K562 (cell line): ENCODE data around the gene STAMBPL1. TPM values are rescaled to one million over a fixed set of nuclear protein-coding genes. Genes with fewer than 3 reads are reported as not detected.

ENCODE experiments used
- ATAC-seq: fragments of 200-7000 bp; cut with Tn5 transposase; 3 replicates; pipeline ENCODE4 v1.9.1; 2020; ENCODE audit warnings: moderate library complexity
- BruUV-seq: library from RNA; stranded (reverse); fragments of 400-500 nt; replicated peaks from 2 replicates; lab custom pipeline; 2021; lab: Mats Ljungman, UMichigan
- CTCF ChIA-PET: fragments of 300-600 bp; formaldehyde crosslinking; extraction: SDS; loops from one replicate; lab custom pipeline; 2021; ENCODE audit warnings: low intra/inter-chr PET ratio; lab: Yijun Ruan, JAX
- POLR2A ChIA-PET: fragments of 300-600, 350-650 bp; sonication (Branson Sonifier 250); formaldehyde crosslinking; extraction: SDS; loops from one replicate; lab custom pipeline; 2021; ENCODE audit warnings: antibody characterized with exemption, inconsistent platforms; lab: Yijun Ruan, JAX
- DNase-seq, 4 experiments: peaks; one replicate each; pipeline versions ENCODE4 v3.0.0 to v3.0.0-alpha.2; 2011 to 2018; ENCODE audit warnings: low spot score in 3 of 4, mixed read lengths in 3 of 4; ENCODE audit errors: extremely low read depth in 1 of 4
- FAIRE-seq: peaks from 2 replicates; lab custom pipeline; 2011; peaks lifted over from hg19 to GRCh38; lab: Jason Lieb, UNC
- H2AFZ ChIP-seq: 2 replicates; pipeline ENCODE4 v1.6.0; 2011; ENCODE audit warnings: low read depth, low read length, control low read depth, inconsistent platforms
- H3K27ac ChIP-seq: fragments of 200-600 bp; 3 replicates; pipeline ENCODE4 v1.8.0; 2011; ENCODE audit warnings: low read depth, mild to moderate bottlenecking, control low read depth, inconsistent platforms, low read length, moderate library complexity, mixed read lengths; ENCODE audit errors: extremely low read depth
- H3K27me3 ChIP-seq, 2 experiments: fragments of 300-600 bp in 1 of 2; 2 replicates in 1 of 2; 3 replicates in 1 of 2; pipeline versions ENCODE4 v1.6.0 to v1.8.0; 2011; ENCODE audit warnings: inconsistent platforms in 2 of 2, low read length in 2 of 2, mild to moderate bottlenecking in 1 of 2, mixed read lengths in 1 of 2, moderate library complexity in 1 of 2; ENCODE audit not compliant: control insufficient read depth in 2 of 2, insufficient read depth in 2 of 2
- H3K36me3 ChIP-seq: fragments of 300-600 bp; 3 replicates; pipeline ENCODE4 v1.8.0; 2011; ENCODE audit warnings: mild to moderate bottlenecking, low read length, inconsistent platforms; ENCODE audit not compliant: control insufficient read depth, insufficient read depth
- H3K4me1 ChIP-seq, 2 experiments: fragments of 200-600 bp in 1 of 2; replicated peaks in 1 of 2; 2 replicates in 1 of 2; 3 replicates in 1 of 2; pipeline versions ENCODE4 v1.5.1 to v1.8.0; 2011; ENCODE audit warnings: inconsistent platforms in 2 of 2, low read length in 2 of 2, mild to moderate bottlenecking in 1 of 2, mixed read lengths in 1 of 2, moderate library complexity in 1 of 2; ENCODE audit not compliant: control insufficient read depth in 2 of 2, insufficient read depth in 2 of 2
- H3K4me2 ChIP-seq: 2 replicates; pipeline ENCODE4 v1.6.1; 2011; ENCODE audit warnings: low read length, control low read depth, inconsistent platforms, mixed read lengths; ENCODE audit not compliant: insufficient read depth
- H3K4me3 ChIP-seq: fragments of 200-600 bp; sonication (generic), shearing (Covaris generic); 2 replicates; pipeline ENCODE4 v1.5.1; 2016; ENCODE audit warnings: control low read depth, inconsistent platforms
- H3K79me2 ChIP-seq: fragments of 200-600 bp; 3 replicates; pipeline ENCODE4 v1.8.0; 2011; ENCODE audit warnings: low read length, inconsistent platforms; ENCODE audit not compliant: control insufficient read depth, insufficient read depth
- H3K9ac ChIP-seq, 2 experiments: 2 replicates each; pipeline versions ENCODE4 v1.6.0 to v1.6.1; 2011; ENCODE audit warnings: low read depth in 2 of 2, low read length in 2 of 2, control low read depth in 1 of 2, inconsistent platforms in 1 of 2, mild to moderate bottlenecking in 1 of 2, mixed read lengths in 1 of 2; ENCODE audit not compliant: insufficient read depth in 1 of 2
- H3K9me1 ChIP-seq: one replicate; pipeline ENCODE4 v1.6.0; 2011; ENCODE audit warnings: inconsistent platforms, mild to moderate bottlenecking, low read length, moderate library complexity; ENCODE audit not compliant: control insufficient read depth, insufficient read depth
- H3K9me3 ChIP-seq: replicated peaks from 2 replicates; pipeline ENCODE4 v1.5.1; 2011; ENCODE audit warnings: low read depth, low read length, inconsistent platforms; ENCODE audit not compliant: control insufficient read depth, insufficient read depth
- H4K20me1 ChIP-seq: replicated peaks from 2 replicates; pipeline ENCODE4 v1.6.1; 2011; ENCODE audit warnings: low read length, inconsistent platforms, mixed read lengths; ENCODE audit not compliant: control insufficient read depth, insufficient read depth
- E2F3 ChIP-seq: fragments of 250-450 bp; sonication (Bioruptor Pico); IDR thresholded peaks from 2 replicates; pipeline ENCODE4 v1.4.0; 2020; ENCODE audit warnings: mild to moderate bottlenecking
- JUN ChIP-seq, 2 experiments: sonication (generic) in 1 of 2; formaldehyde crosslinking in 1 of 2; IDR thresholded peaks; 2 replicates each; pipeline versions ENCODE4 v1.6.1 to v1.8.0; 2012 to 2022; ENCODE audit warnings: borderline replicate concordance in 2 of 2, mild to moderate bottlenecking in 2 of 2, improper control_type of control experiment in 1 of 2, low read depth in 1 of 2, low read length in 1 of 2, missing genetic modification reagents in 1 of 2
- NFXL1 ChIP-seq: fragments of 450-650 bp; formaldehyde crosslinking; IDR thresholded peaks from 2 replicates; pipeline ENCODE4 v1.4.0; 2021; ENCODE audit warnings: mild to moderate bottlenecking
- RBM34 ChIP-seq: fragments of 200-400 bp; formaldehyde crosslinking; IDR thresholded peaks from 2 replicates; pipeline ENCODE4 v1.6.1; 2018; ENCODE audit warnings: low read length, borderline replicate concordance; ENCODE audit not compliant: insufficient read depth
- YY1 ChIP-seq, 3 experiments: IDR thresholded peaks; 2 replicates each; pipeline ENCODE4 v1.6.1; 2011; ENCODE audit warnings: low read length in 2 of 3, mild to moderate bottlenecking in 2 of 3, moderate library complexity in 2 of 3, borderline replicate concordance in 1 of 3, control low read depth in 1 of 3, low read depth in 1 of 3; ENCODE audit not compliant: insufficient read depth in 3 of 3, insufficient replicate concordance in 2 of 3, control insufficient read depth in 1 of 3, insufficient read length in 1 of 3; ENCODE audit errors: extremely low read depth in 1 of 3
- ZNF143 ChIP-seq: sonication (generic); formaldehyde crosslinking; IDR thresholded peaks from 2 replicates; pipeline ENCODE4 v1.9.0; 2022; ENCODE audit warnings: mild to moderate bottlenecking, missing genetic modification reagents
- ZNF384 ChIP-seq: IDR thresholded peaks from 2 replicates; pipeline ENCODE4 v1.6.1; 2012; ENCODE audit warnings: low read depth, low read length, improper control_type of control experiment
- WGBS: fragments of 100-300 bp; shearing (Covaris generic); methylation state at CpG from one replicate; pipeline ENCODE4 v1.1.6; 2016; ENCODE audit warnings: low coverage, mixed read lengths; ENCODE audit not compliant: insufficient coverage; ENCODE audit errors: missing lambda C conversion rate; 5-methylcytosine and 5-hydroxymethylcytosine counted together
- in situ Hi-C: fragments of 300-500 bp; cut with MboI; formaldehyde crosslinking; loops from 4 replicates; pipeline ENCODE4 v1.15.0; 2018; ENCODE audit warnings: inconsistent platforms, mixed read lengths
- intact Hi-C: fragments of 100-400 bp; cut with micrococcal nuclease; formaldehyde crosslinking; loops from 2 replicates; pipeline ENCODE4 v1.14.2; 2022
- polyA plus RNA-seq, 8 experiments: library from polyadenylated mRNA; depleted of rRNA in 4 of 8; stranded (reverse) in 5 of 8; unstranded in 3 of 8; fragments of >200 nt; fragmentation: Nextera tagmentation in 2 of 8; fragmentation: Illumina TruSeq in 1 of 8; extraction: Ambion mirVana in 2 of 8; extraction: Trizol in 1 of 8; gene quantifications; 2 replicates each; pipeline versions ENCODE4 v1.2.1 to v1.2.3, GENCODE V29; 2011 to 2014; ENCODE audit warnings: inconsistent platforms in 1 of 8, missing spikeins in 1 of 8
- total RNA-seq, 7 experiments: library from RNA; depleted of rRNA in 6 of 7; stranded (reverse); fragments of >200 nt in 6 of 7; fragmentation: Illumina TruSeq in 2 of 7; extraction: Trizol in 2 of 7; gene quantifications; 2 replicates each; pipeline versions ENCODE4 v1.2.1 to v1.2.3, GENCODE V29; 2011 to 2021; ENCODE audit warnings: low replicate concordance in 1 of 7

STAMBPL1 gene
- total and polyA plus RNA-seq, 9 of the 15 experiments (the other 6 are each of a cell fraction or from before 2014, with no cell fraction given), result 0.09 TPM; not detected in 8

DNA sequence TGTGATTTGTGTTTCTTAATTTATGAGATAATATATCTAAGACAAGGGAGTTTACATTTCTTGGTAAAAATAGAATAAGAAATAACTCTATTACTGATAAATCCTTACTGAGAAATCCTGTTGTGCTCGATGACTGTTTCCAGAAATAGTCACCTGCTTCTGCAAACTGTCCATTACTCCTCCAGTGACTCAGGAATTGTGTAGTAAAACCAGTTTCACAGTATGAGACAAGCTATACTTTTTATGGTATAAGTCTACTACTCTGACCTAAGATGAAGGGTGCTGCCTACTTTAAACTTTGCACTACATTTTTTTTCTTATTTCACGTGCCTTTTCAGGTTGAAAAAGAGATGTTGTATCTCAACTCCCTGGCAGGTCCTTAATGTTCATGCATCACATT is 21.6 kb upstream of the STAMBPL1 start:
- no peak for FAIRE-seq

DNA sequence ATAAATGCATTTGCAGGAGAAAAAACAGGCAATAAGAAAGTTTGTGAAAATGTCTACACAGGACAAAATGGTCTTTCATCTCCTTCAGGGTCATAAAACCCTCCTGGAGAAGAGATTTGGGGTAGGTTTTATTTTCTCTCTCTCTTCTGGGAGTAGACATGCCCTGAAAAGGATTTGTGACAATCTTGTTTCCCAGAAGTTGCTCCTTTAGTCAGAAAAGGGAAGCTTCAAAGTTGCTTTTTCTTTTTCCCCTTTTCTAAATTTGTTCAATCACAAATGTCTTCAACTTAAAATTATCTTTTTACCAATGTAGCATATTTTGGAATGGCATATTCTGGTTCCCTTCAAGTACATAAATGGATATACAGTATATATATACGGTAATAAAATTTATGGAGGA is 19.0 kb upstream of the STAMBPL1 start:
- no peaks in the 10 kb centered on the region for H3K4me1 ChIP-seq
- no peaks in the 10 kb centered on the region for H4K20me1 ChIP-seq
- no peak overlapping the region for H3K9ac ChIP-seq
- no peak overlapping the region for H3K4me2 ChIP-seq
- no peaks in the 10 kb centered on the region for H3K9me3 ChIP-seq
- no peak overlapping the region for H3K27ac ChIP-seq
- no peaks in the 10 kb centered on the region for H3K79me2 ChIP-seq
- no peak overlapping the region for H3K4me3 ChIP-seq
- H2AFZ ChIP-seq, result no peak overlapping the region
- H3K27me3 ChIP-seq, result no peaks in the 10 kb centered on the region
- no peak for TF ChIP-seq E2F3 (CRISPR knock-in tag)
- TF ChIP-seq JUN (IDR thresholded peaks at IDR 0.05; ENCODE audit: borderline replicate concordance, low read depth, low read length), result no peak
- TF ChIP-seq JUN (CRISPR knock-in tag; IDR thresholded peaks at IDR 0.05; ENCODE audit: borderline replicate concordance), result no peak
- ChIA-PET POLR2A (no interaction called here), CTCF (no interaction called here)
- FAIRE-seq, result no peak
- ATAC-seq, result no peak
- intact Hi-C loops, result no loop called here
- no peaks in the 10 kb centered on the region for H3K36me3 ChIP-seq
- 0% methylated on average over 1 of the region's 1 CpG for WGBS
- no peak for DNase-seq
- H3K9me1 ChIP-seq, result no peaks in the 10 kb centered on the region
- BruUV-seq, result no TSS peak
- in situ Hi-C loops, result no loop called here

More for the DNA sequence above, 21.6 kb upstream of the STAMBPL1 start:
- Histone ChIP-seq H3K4me1 (no peaks in the 10 kb centered on the region), H3K27me3 (no peaks in the 10 kb centered on the region), H3K4me3 (no peak overlapping the region), H3K79me2 (no peaks in the 10 kb centered on the region), H3K9ac (no peak overlapping the region), H2AFZ (no peak overlapping the region), H4K20me1 (no peaks in the 10 kb centered on the region), H3K27ac (no peak overlapping the region), H3K9me3 (no peaks in the 10 kb centered on the region), H3K36me3 (no peaks in the 10 kb centered on the region), H3K9me1 (no peaks in the 10 kb centered on the region), H3K4me2 (no peak overlapping the region)
- ChIA-PET POLR2A (no interaction called here), CTCF (no interaction called here)
- in situ Hi-C loops (no loop called here), intact Hi-C loops (no loop called here)
- 0% methylated on average over 2 of the region's 2 CpGs for WGBS
- no peak for DNase-seq
- TF ChIP-seq YY1 (IDR thresholded peaks at IDR 0.05; ENCODE audit: borderline replicate concordance in 1 of 3, control insufficient read depth in 1 of 3, extremely low read depth in 1 of 3, insufficient read depth in 3 of 3, insufficient read length in 1 of 3, insufficient replicate concordance in 2 of 3, low read depth in 1 of 3, low read length in 2 of 3), result no peak
- TF ChIP-seq NFXL1 (CRISPR knock-in tag), result no peak
- no peak for TF ChIP-seq RBM34
- TF ChIP-seq ZNF384, result no peak
- TF ChIP-seq ZNF143 (CRISPR knock-in tag), result no peak
- ATAC-seq, result no peak
- no TSS peak for BruUV-seq
